ENCODE data around the gene POU2F1.

Gene POU2F1

GRCh38 chr1:167273027-167273800 is 52.5 kb downstream of the POU2F1 start:
- no peak for DNase-seq

DNA sequence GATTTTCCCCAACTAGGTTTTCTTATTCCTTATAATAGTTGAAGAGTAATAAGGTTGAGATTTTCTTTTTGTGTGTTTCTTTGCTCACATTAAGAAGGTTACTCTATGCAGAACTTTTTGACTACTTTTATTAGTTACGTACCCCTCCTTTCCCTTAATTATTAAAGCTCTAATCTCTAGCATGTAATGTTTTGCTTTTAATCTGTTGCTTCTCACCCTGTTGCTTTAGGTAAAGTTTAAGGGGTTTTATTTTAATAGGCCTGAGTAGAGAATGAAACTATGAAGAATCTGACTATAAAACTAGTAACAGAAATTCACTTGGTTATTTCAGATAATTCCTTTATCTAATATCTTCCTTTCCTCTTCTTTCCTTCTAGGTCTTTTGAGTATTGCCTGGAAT is 53.4 kb downstream of the POU2F1 start:
- no peak for DNase-seq

GRCh38 chr1:167276969-167277368 is 56.3 kb downstream of the POU2F1 start:
- no peak for DNase-seq

- DNase-seq, result no peak
Measured at GRCh38 chr1:167278497-167278896, 57.8 kb downstream of the POU2F1 start.

- no peak for DNase-seq
Measured at GRCh38 chr1:167280912-167281311, 60.2 kb downstream of the POU2F1 start.

- DNase-seq, result no peak
Measured at GRCh38 chr1:167288390-167289074, 67.8 kb downstream of the POU2F1 start.

- no peak for DNase-seq
Measured at GRCh38 chr1:167289075-167289442, 68.4 kb downstream of the POU2F1 start.

DNA sequence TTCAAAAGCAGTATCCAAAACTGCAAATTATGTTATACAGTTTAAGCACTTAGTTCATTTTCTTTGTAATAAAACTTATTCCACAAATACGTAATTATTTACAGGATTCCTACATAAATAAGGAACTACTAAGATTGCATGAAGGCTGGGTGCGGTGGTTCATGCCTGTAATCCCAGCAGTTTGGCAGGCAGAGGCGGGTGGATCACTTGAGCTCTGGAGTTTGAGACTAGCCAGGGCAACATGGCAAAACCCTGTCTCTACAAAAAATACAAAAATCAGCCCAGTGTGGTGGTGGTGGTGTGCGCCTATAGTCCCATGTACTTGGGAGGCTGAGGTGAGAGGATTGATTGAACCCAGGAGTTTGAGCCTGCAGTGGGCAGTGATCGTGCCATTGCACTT is 69.3 kb downstream of the POU2F1 start:
- DNase-seq, result no peak

- DNase-seq, result no peak
Measured at GRCh38 chr1:167291539-167292185, 71.0 kb downstream of the POU2F1 start.

GRCh38 chr1:167292216-167292615 is 71.5 kb downstream of the POU2F1 start:
- DNase-seq, result no peak

DNA sequence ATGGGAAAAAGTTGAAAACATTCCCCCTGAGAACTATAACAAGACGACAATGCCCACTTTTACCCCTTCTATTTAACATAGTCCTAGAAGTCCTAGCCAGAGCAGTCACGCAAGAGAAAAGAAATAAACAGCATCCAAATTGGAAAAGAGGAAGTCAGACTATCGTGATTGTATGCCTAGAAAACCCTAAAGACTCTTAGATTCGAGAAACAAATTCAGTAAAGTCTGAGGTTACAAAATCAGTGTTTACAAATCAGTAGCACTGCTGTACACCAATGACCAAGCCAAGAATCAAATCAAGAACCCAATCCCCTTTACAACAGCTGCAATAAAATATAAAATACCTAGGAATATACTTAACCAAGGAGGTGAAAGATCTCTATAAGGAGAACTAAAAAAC is 72.4 kb downstream of the POU2F1 start:
- no peak for DNase-seq

- peak in 1 of 2 donors; percentile 69 for DNase-seq
Measured at GRCh38 chr1:167294528-167294927, 73.8 kb downstream of the POU2F1 start.

GRCh38 chr1:167297222-167298214 is 76.8 kb downstream of the POU2F1 start:
- no peak for DNase-seq

GRCh38 chr1:167298325-167298724 is 77.6 kb downstream of the POU2F1 start:
- DNase-seq, result no peak

DNA sequence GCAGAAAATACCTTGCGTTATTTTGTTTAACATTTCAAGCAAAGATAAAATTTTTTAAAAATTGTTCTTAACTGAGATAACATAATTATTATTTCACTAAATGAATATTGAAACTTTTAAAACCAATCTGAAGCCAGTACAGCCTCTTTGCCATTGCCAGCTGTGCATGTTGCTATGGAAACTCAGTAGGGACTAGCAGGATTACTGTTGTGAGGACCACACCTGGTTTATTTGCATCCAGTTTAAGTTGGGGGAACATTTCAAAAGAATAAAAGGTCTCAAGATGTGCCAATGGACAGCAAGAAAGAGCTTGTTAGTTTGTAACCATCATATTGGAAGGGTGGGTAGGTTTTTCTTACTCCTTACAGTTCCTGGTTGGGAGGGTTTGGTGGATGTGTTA is 80.7 kb downstream of the POU2F1 start:
- no peak for DNase-seq

- no peak for DNase-seq
Measured at GRCh38 chr1:167304165-167304564, 83.5 kb downstream of the POU2F1 start.

DNA sequence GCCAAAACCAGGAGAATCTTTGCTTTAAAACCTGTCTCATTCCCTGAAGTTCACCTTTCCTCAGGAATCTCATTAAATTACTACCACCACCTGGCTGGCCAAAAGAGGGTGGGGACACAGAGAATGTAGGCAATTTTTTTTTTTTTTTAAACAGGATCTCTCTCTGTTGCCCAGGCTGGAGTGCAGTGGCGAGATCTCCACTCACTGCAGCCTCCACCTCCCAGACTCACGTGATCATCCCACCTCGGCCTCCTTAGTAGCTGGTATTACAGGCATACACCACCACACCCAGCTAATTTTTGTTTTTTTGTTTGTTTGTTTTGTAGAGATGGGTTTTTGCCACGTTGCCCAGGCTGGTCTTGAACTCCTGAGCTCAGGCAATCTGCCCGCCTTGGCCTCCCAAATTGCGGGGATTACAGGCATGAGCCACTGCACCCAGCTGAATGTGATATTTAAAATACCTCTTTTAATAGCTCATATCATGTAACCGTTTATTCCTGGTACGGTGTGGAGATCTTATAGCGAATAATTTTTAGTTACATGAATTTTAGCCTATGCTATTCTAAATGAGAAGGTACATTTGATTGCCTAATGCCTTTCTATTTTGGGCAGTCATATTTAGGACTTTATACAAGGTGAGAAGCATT is 84.5 kb downstream of the POU2F1 start:
- no peak for DNase-seq

DNA sequence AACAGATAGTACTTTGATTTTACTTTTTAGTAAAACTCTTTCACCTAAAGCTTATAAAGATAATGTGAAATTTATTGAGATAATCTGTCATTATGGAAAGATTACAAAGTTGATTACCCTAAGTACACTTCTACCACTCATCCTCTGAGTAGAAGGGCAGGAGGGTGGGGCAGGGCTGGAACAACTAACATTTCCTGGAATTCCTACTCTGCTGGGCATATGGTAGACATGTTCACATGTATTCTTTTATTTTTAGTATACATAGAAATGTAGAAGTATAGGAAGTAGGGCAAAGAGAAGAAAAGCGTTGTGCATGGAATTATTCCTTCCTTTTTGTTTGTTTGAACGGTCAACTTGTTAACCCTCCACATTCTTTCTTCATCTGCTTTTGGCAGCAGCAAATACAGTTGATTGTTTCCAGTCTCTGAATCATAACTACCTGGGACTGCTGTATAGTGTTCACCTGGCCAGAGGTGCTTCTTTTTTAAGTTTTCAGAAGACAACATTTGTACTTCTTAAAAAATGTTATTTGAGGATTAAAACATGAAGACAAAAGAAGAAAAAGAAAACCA is 85.1 kb downstream of the POU2F1 start:
- DNase-seq, result no peak

GRCh38 chr1:167310732-167311131 is 90.0 kb downstream of the POU2F1 start:
- DNase-seq, result no peak

DNA sequence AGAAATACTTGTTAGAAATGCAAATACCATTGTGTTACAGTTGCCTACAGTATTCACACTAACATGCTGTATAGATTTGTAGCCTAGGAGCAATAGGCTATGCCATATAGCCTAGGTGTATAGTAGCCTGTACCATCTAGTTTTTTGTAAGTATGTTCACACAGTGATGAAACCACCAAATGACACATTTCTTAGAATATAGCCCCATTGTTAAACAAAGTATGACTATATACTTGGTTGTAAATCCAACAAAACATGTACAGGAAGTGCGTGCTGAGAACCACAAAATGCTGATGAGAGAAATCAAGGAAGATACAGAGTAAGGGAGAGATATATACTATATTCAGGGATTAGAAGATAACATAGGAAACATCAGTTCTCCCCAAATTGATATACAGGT is 92.2 kb downstream of the POU2F1 start:
- peak in 1 of 2 donors; percentile 33 for DNase-seq

DNA sequence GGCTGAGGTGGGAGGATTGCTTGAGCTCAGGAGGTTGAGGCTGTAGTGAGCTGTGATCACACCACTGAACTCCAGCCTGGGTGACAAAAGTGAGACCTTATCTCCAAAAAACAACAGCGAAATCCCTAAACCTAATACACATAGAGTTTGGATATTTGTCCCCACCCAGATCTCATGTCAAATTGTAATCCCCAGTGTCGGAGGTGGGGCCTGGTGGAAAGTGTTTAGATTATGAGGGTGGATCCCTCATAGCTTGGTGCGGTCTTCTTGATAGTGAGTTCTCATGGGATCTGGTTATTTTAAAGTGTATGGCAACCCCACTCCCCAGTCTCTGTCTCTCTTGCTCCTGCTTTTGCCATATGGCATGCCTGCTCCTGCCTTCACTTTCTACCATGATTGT is 94.0 kb downstream of the POU2F1 start:
- DNase-seq, result no peak

DNA sequence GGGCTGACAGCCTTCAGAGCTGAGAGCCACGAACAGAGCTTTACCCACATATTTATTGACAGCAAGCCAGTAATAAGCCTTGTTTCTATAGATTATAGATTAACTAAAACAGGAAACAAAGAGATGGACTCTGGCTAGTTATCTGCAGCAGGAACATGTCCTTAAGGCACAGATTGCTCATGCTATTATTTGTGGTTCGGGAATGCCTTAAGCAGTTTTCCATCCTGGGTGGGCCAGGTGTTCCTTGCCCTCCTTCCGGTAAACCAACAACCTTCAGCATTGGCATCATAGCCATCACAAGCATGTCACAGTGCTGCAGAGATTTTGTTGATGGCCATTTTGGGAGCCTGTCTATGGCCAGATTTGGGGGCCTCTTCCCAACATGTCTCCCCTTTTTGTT is 96.8 kb downstream of the POU2F1 start:
- DNase-seq, result no peak

All from bone marrow (tissue), 2 donors.